ENCODE measurements around the gene DRC7. TPM values are rescaled to one million over a fixed set of nuclear protein-coding genes. Genes with fewer than 3 reads are reported as not detected.

DRC7 gene
- total and polyA plus RNA-seq, 9 donors = 0.06 to 0.40 (median 0.16) TPM; not detected in 3

DNA sequence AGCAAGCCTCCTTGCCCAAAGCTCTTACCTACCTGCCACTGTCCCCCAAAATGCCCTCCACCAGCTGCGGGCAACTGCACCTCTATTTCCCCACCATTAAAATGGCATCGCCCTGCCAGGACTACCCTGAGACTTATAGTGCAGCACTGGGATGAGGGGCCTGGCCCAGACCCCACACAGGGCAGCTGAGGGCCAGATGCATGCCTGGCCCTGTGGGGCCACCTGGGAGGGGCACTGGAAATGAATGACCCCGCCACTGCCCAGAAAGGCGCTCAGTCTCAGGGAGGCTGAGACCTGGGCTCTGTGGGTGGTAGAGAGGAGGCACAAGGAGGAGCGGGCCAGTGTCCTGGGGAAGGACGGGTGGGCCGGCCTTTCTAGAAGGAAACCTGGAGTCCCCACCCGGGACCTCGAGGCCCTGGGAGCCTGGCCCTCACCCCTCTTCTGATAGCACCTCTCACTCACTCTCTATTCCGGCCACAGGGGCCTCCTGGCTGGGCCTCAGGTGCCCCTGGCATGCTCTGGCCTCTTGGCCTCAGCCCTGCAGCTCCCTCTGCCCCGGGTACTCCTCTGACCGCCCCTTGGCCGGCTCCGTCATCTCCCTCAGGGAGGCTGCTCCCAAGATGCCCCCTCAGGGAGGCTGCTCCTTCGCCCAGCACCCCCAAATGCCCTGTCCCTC lies 67.9 kb downstream of the DRC7 start:
- Histone ChIP-seq H3K9me3 (replicated peaks; ENCODE audit: control insufficient read depth, low read depth, low read length) (no peaks in the 10 kb centered on the region), H3K36me3 (ENCODE audit: control insufficient read depth, insufficient read depth, low read length) (peaks cover 30% of the 10 kb centered on the region), H3K27ac (ENCODE audit: low read length) (no peak overlapping the region), H3K4me3 (ENCODE audit: low read length) (no peak overlapping the region), H3K4me1 (ENCODE audit: control insufficient read depth, insufficient read depth, low read length) (peaks cover 4% of the 10 kb centered on the region), H3K27me3 (ENCODE audit: control insufficient read depth, insufficient read depth, low read length) (no peaks in the 10 kb centered on the region)
- DNase-seq = no peak
- WGBS (ENCODE audit: insufficient coverage) = 71% methylated on average over 10 of the region's 15 CpGs

- WGBS (ENCODE audit: insufficient coverage) = 77% methylated on average over 14 of the region's 14 CpGs
- Histone ChIP-seq H3K27ac (ENCODE audit: low read length) (no peak overlapping the region), H3K36me3 (ENCODE audit: control insufficient read depth, insufficient read depth, low read length) (peaks cover 29% of the 10 kb centered on the region)
Observed at GRCh38 chr16:57763285-57764005, 68.8 kb downstream of the DRC7 start.

GRCh38 chr16:57764006-57764340 lies 69.4 kb downstream of the DRC7 start:
- Histone ChIP-seq H3K9me3 (replicated peaks; ENCODE audit: control insufficient read depth, low read depth, low read length) (no peaks in the 10 kb centered on the region), H3K4me1 (ENCODE audit: control insufficient read depth, insufficient read depth, low read length) (peaks cover 2% of the 10 kb centered on the region), H3K4me3 (ENCODE audit: low read length) (no peak overlapping the region), H3K27ac (ENCODE audit: low read length) (no peak overlapping the region), H3K36me3 (ENCODE audit: control insufficient read depth, insufficient read depth, low read length) (peaks cover 28% of the 10 kb centered on the region), H3K27me3 (ENCODE audit: control insufficient read depth, insufficient read depth, low read length) (no peaks in the 10 kb centered on the region)
- no peak for DNase-seq
- 100% methylated on average over 1 of the region's 9 CpGs for WGBS (ENCODE audit: insufficient coverage)

More at GRCh38 chr16:57763285-57764005, 68.8 kb downstream of the DRC7 start:
- H3K4me3 ChIP-seq (ENCODE audit: low read length) = no peak overlapping the region
- H3K9me3 ChIP-seq (replicated peaks; ENCODE audit: control insufficient read depth, low read depth, low read length) = no peaks in the 10 kb centered on the region
- no peaks in the 10 kb centered on the region for H3K27me3 ChIP-seq (ENCODE audit: control insufficient read depth, insufficient read depth, low read length)
- H3K4me1 ChIP-seq (ENCODE audit: control insufficient read depth, insufficient read depth, low read length) = peaks cover 2% of the 10 kb centered on the region
- DNase-seq = no peak

DNA sequence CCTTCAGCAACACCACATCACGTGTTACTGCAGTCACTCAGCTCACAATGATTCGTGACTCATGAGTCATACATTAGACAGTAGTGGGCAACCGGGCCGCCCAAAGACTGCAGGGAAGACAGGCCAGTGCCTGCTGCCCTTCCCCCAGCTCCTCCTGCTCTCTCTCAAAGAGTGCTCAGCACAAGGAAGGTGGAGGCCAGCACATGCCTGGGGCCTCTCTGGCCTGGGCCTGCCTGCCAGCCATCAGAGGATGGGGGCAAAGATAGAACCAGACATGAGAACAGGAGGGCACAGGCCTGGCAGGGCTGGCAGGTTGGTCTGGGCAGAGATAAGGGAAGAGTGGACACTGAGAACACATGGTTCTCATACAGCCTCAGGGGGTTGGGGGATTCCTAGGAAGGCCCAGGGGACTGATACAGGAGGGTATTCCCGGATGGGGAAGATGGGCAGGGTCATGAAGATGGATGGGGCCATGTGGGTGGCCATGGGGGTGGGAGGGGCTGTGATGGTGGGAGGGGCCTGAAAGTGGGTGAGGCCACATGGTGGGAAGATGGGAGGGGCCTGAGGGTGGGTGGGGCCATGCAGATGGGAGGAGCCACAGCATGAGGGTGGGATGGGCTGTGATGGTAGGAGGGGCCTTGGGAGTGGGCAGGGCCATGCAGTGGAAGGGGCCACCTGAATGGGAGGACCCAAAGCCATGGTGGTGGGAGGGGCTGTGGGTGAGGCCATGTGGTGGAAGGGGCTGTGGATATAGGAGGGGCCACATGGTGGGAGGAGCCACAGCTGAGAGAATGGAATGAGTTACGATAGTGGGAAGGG lies 69.9 kb downstream of the DRC7 start:
- no peak for DNase-seq
- peaks cover 27% of the 10 kb centered on the region for H3K36me3 ChIP-seq (ENCODE audit: control insufficient read depth, insufficient read depth, low read length)
- no peak overlapping the region for H3K4me3 ChIP-seq (ENCODE audit: low read length)
- no peak overlapping the region for H3K27ac ChIP-seq (ENCODE audit: low read length)
- no peaks in the 10 kb centered on the region for H3K27me3 ChIP-seq (ENCODE audit: control insufficient read depth, insufficient read depth, low read length)
- H3K4me1 ChIP-seq (ENCODE audit: control insufficient read depth, insufficient read depth, low read length) = peaks cover 2% of the 10 kb centered on the region
- no peaks in the 10 kb centered on the region for H3K9me3 ChIP-seq (replicated peaks; ENCODE audit: control insufficient read depth, low read depth, low read length)
- WGBS (ENCODE audit: insufficient coverage) = 75% methylated on average over 5 of the region's 6 CpGs

DNA sequence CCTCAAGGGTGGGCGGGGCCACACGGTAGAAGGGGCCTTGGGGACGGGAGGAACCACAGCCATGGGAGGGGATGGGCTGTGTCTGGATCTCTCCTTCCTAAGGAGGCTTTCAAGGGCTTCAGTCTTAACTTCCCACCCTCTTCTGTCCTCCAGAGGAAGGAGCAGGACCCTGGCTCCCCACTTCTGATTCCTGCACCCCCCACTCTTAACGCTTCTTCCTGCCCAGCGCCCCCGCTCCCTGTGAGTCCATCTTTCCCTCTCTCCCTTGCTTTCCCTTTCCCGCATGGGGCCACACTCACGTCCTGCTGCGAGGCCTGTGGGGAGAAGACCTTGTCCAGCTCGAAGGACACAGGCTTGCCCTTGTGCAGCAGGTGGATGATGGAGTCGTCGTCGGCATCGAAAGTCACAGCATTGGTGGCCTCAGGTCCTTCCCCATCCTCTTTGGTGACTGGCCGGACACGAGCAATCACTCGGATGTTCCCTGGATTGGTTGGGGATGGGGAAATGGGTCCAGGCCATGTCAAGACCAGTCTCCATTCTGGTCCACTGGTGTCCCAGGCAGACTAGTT lies 70.6 kb downstream of the DRC7 start:
- no peaks in the 10 kb centered on the region for H3K9me3 ChIP-seq (replicated peaks; ENCODE audit: control insufficient read depth, low read depth, low read length)
- peaks cover 2% of the 10 kb centered on the region for H3K4me1 ChIP-seq (ENCODE audit: control insufficient read depth, insufficient read depth, low read length)
- H3K4me3 ChIP-seq (ENCODE audit: low read length) = no peak overlapping the region
- H3K27ac ChIP-seq (ENCODE audit: low read length) = no peak overlapping the region
- DNase-seq = no peak
- H3K27me3 ChIP-seq (ENCODE audit: control insufficient read depth, insufficient read depth, low read length) = no peaks in the 10 kb centered on the region
- peaks cover 34% of the 10 kb centered on the region for H3K36me3 ChIP-seq (ENCODE audit: control insufficient read depth, insufficient read depth, low read length)
- WGBS (ENCODE audit: insufficient coverage) = 85% methylated on average over 13 of the region's 17 CpGs

- Histone ChIP-seq H3K36me3 (ENCODE audit: control insufficient read depth, insufficient read depth, low read length) (peaks cover 39% of the 10 kb centered on the region), H3K9me3 (replicated peaks; ENCODE audit: control insufficient read depth, low read depth, low read length) (no peaks in the 10 kb centered on the region), H3K4me3 (ENCODE audit: low read length) (no peak overlapping the region), H3K4me1 (ENCODE audit: control insufficient read depth, insufficient read depth, low read length) (peaks cover 2% of the 10 kb centered on the region), H3K27me3 (ENCODE audit: control insufficient read depth, insufficient read depth, low read length) (no peaks in the 10 kb centered on the region), H3K27ac (ENCODE audit: low read length) (no peak overlapping the region)
- no peak for DNase-seq
- 96% methylated on average over 15 of the region's 15 CpGs for WGBS (ENCODE audit: insufficient coverage)
Observed at GRCh38 chr16:57766714-57767348, 72.2 kb downstream of the DRC7 start.

DNA sequence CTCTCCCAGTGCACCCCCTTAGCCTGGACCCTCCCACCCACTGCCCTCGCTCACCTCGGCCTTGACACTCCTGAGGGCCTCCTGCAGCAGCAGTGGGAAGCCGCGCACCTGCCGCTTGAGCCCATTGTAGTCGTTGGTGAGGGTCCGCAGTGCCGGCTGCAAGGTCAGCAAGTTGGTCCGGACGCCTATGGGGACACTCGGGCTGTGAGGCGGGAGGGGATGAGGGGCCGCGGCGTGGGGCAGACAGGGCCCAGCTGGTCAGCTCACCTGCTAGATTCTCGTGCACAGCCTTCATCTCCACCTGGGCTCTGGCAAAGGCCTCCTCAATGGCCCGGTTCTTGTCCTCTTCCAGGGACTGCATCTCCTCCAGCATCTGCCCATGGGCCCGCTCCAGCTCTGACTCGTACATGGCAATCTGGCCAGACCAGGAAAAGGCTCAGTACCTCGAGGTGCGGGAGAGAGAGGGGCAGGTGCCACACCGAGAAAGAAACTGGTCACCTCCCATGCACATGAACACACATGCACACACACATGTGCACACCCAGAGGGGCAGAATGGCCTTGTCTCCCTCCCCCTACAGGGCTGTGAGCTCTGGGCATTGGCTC lies 75.0 kb downstream of the DRC7 start:
- Histone ChIP-seq H3K9me3 (replicated peaks; ENCODE audit: control insufficient read depth, low read depth, low read length) (no peaks in the 10 kb centered on the region), H3K4me3 (ENCODE audit: low read length) (no peak overlapping the region), H3K27me3 (ENCODE audit: control insufficient read depth, insufficient read depth, low read length) (no peaks in the 10 kb centered on the region), H3K4me1 (ENCODE audit: control insufficient read depth, insufficient read depth, low read length) (no peaks in the 10 kb centered on the region), H3K36me3 (ENCODE audit: control insufficient read depth, insufficient read depth, low read length) (peaks cover 38% of the 10 kb centered on the region), H3K27ac (ENCODE audit: low read length) (no peak overlapping the region)
- WGBS (ENCODE audit: insufficient coverage) = 94% methylated on average over 18 of the region's 22 CpGs
- no peak for DNase-seq

DNA sequence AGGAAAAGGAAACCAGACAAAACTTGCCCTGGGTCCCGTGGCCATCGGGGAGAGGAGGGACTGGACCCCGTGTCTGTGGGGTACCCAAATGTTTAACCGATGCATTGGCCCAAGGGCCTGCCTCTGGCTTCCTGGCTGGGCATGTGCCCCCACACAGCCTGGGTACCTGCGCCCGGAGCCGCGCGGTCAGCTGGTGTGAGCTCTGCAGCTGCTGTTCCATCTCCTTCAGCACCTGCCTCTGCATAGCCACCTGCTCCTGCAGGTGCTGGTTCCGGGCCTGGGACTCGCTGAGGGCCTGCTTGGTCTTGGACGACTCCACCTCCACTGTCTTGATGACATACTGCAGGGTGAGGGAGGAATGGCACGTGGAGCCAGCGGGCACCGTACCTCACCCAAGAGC lies 75.8 kb downstream of the DRC7 start:
- Histone ChIP-seq H3K9me3 (replicated peaks; ENCODE audit: control insufficient read depth, low read depth, low read length) (no peaks in the 10 kb centered on the region), H3K27ac (ENCODE audit: low read length) (no peak overlapping the region), H3K4me3 (ENCODE audit: low read length) (no peak overlapping the region), H3K4me1 (ENCODE audit: control insufficient read depth, insufficient read depth, low read length) (peaks cover 4% of the 10 kb centered on the region), H3K27me3 (ENCODE audit: control insufficient read depth, insufficient read depth, low read length) (no peaks in the 10 kb centered on the region), H3K36me3 (ENCODE audit: control insufficient read depth, insufficient read depth, low read length) (peaks cover 37% of the 10 kb centered on the region)
- no peak for DNase-seq
- 95% methylated on average over 9 of the region's 15 CpGs for WGBS (ENCODE audit: insufficient coverage)

- Histone ChIP-seq H3K27ac (ENCODE audit: low read length) (no peak overlapping the region), H3K4me3 (ENCODE audit: low read length) (no peak overlapping the region), H3K27me3 (ENCODE audit: control insufficient read depth, insufficient read depth, low read length) (no peaks in the 10 kb centered on the region), H3K36me3 (ENCODE audit: control insufficient read depth, insufficient read depth, low read length) (peaks cover 30% of the 10 kb centered on the region), H3K4me1 (ENCODE audit: control insufficient read depth, insufficient read depth, low read length) (peaks cover 12% of the 10 kb centered on the region), H3K9me3 (replicated peaks; ENCODE audit: control insufficient read depth, low read depth, low read length) (no peaks in the 10 kb centered on the region)
- no peak for DNase-seq
- WGBS (ENCODE audit: insufficient coverage) = 89% methylated on average over 25 of the region's 26 CpGs
Observed at GRCh38 chr16:57771141-57771785, 76.7 kb downstream of the DRC7 start.

All from muscle of leg (tissue), 11 donors.